ENCODE results near the gene CACUL1. TPM values are rescaled to one million over a fixed set of nuclear protein-coding genes. Genes with fewer than 3 reads are reported as not detected.
A peak's percentile ranks its signal among the peaks of the same experiment; 100 is the strongest.

CACUL1 gene
- total RNA-seq, 1 donor from 2014 or later = 16.1 TPM

- no peak for ATAC-seq
- DNase-seq (ENCODE audit: low spot score) = no peak
These were observed 19.5 kb downstream of the CACUL1 start for GRCh38 chr10:118735294-118735693.

GRCh38 chr10:118734475-118734874 lies 20.3 kb downstream of the CACUL1 start:
- ATAC-seq = no peak
- no peak for DNase-seq (ENCODE audit: low spot score)

DNA sequence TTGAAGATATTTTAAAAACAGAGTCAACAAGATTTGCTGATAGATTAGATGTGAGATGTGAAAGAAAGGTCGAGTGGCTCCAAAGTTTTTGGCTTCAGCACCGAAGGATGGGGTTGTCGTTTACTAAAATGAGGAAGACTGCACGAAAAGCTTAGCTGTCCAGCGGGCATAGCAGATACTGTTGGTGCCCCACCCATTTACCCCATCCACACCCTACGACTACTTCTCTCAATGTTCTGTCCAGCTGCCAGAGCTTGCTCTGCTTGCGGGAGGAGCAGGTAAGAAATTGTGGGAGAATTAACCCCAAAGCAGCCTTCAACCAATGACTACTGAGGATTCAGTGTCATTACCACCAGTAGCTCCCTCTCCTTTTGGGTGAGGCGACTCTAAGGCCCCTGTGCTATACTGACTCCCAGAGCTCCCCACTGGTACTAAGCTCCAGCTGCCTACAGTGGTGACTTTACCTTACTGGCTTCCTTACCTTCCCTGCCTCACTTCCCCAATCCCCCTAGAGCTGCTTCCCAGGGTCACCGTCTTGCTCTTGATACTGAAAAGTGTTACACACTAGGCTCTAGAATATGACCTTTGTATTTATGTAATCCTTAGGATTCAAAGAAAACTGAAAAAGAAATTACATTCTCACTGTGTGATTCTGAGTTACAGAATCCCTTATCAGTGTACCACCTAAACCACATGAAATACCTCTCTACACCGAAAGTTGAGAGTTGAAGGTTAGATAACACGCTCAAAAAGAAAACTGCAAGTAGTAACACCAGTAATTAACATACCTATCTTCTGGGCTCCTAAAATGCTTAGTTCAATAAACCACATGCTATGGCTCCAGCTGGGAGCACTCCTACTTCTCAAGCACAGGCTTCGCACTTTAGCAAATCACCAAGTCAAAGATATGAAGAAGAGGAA lies 22.3 kb downstream of the CACUL1 start:
- DNase-seq (ENCODE audit: low spot score) (no peak), ATAC-seq (peak; percentile 38)

DNA sequence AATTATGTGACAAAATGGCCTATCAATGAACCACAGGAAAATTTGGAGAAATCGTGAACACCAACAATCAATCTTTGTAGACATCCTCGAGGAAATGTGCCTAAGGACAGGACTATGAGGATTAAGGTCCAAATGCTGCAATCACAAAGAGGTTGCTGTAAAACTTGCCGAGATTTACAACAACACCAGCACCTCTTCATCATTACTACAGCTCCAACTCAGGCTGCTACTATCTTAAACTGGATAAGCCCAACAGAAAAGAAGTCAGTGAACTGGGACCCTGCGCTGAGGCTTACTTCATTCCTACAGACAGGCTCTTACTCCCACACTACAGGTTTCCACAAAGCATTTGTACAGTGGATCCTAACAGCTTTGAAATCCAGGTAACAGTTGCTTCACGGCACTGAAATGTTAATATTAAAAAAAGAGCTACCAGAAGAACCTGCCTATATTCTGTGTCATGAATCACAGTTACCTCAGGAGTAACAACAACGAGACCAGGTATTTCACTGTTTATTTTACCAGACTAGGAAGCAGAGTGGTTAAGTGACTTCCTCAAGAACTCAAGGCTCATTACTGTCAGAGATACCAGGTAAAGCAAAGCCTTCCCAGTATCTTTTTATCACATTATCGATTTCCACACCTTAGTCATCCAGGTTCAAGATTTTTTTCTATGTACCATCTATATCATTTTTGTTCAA lies 23.9 kb downstream of the CACUL1 start:
- DNase-seq (ENCODE audit: low spot score) (no peak), ATAC-seq (peak; percentile 64)

DNA sequence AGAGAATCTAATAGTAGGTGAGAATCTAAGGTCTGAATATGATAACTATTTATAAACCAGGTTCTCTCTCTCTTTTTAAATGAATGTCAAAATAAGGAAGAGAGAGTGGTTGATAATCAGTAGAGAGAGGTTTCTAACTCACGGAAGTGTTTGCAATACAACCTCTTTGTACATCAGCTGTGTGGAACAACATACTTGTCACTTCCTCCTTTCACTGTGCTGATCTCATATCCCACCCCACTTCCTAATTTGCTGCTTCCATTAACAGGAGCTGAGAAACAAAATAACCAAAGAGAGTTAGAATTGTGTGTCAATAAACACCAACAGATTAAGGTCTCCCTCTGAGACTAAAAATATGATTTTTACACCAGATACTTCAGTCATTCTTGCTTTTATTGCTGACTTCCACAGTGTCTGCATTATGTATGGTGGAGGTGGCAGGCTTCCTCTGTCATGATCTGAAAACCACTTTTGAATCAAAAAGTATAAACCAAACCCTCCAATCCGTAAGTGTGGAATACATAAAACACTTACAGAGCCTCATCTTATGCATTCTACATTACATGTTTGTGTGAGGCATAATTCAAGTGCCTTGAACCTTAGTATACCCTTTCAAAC lies 25.0 kb downstream of the CACUL1 start:
- no peak for DNase-seq (ENCODE audit: low spot score)
- ATAC-seq = peak; percentile 58

DNA sequence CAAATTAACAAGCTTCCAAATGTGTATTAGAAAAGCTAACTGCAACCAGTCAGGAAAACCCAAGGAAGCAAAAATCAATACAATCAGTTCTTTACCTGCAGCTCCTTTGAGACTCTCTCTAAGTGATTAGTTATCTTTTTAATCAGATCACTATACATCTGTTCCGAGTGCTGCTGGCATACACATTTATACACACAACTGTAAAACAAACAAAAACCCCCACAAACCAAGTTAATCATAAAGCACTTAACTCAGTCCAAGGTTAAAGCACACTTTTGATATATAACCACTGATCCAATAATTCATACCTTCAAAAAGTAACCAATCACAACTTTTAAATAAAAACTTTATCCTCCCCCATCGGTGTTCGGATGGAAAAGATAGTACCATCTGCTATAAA lies 25.6 kb downstream of the CACUL1 start:
- no peak for DNase-seq (ENCODE audit: low spot score)
- ATAC-seq = no peak

GRCh38 chr10:118725886-118726500 lies 28.8 kb downstream of the CACUL1 start:
- ATAC-seq (peak; percentile 26), DNase-seq (ENCODE audit: low spot score) (no peak)

DNA sequence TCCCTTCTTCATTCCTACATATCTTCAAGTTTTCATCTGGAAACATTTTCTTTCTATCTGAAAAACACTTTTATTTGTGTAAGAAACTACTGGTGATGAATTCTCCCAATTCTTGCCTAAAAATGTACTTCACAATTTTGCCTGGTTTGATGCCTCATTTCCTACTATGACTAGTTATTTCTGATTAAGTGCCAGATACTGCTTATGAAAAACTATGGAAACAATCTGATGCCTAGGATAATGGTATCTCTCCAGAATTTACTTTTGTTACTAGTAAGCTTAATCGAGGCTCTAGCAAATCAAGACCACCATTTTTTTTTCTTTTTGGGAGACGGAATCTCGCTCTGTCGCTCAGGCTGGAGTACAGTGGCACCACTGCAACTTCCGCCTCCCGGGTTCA lies 31.3 kb downstream of the CACUL1 start:
- no peak for ATAC-seq
- DNase-seq (ENCODE audit: low spot score) = no peak

- DNase-seq (ENCODE audit: low spot score) (no peak), ATAC-seq (peak; percentile 26)
These were observed 33.3 kb downstream of the CACUL1 start for GRCh38 chr10:118721539-118721876.

GRCh38 chr10:118720685-118721538 lies 33.9 kb downstream of the CACUL1 start:
- ATAC-seq = peak; percentile 85
- no peak for DNase-seq (ENCODE audit: low spot score)

- ATAC-seq (no peak), DNase-seq (ENCODE audit: low spot score) (no peak)
These were observed 40.4 kb downstream of the CACUL1 start for GRCh38 chr10:118714366-118714765.

- ATAC-seq (peak; percentile 12), DNase-seq (ENCODE audit: low spot score) (no peak)
These were observed 41.7 kb downstream of the CACUL1 start for GRCh38 chr10:118712930-118713634.

GRCh38 chr10:118712080-118712479 lies 42.7 kb downstream of the CACUL1 start:
- DNase-seq (ENCODE audit: low spot score) (no peak), ATAC-seq (no peak)

DNA sequence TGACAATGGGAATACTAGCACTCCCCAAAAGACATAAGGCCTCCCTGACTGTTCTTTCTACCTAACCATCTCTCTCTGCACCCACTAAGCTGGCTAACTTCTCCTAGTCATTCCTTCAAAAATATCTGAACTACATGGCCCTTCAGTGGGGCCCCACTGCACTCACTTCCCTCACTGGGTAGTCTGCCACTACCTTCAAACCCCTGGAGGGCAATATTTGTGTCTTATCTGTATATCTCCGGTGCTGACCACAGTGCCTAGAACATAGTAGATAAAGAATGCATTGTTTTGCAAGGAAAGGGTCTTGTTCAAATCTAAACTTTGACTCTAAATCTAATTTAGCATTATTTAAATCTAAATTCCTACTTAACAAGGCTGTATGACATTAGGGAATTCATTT lies 44.3 kb downstream of the CACUL1 start:
- DNase-seq (ENCODE audit: low spot score) (no peak), ATAC-seq (no peak)

GRCh38 chr10:118708571-118708970 lies 46.2 kb downstream of the CACUL1 start:
- ATAC-seq = no peak
- DNase-seq (ENCODE audit: low spot score) = no peak

DNA sequence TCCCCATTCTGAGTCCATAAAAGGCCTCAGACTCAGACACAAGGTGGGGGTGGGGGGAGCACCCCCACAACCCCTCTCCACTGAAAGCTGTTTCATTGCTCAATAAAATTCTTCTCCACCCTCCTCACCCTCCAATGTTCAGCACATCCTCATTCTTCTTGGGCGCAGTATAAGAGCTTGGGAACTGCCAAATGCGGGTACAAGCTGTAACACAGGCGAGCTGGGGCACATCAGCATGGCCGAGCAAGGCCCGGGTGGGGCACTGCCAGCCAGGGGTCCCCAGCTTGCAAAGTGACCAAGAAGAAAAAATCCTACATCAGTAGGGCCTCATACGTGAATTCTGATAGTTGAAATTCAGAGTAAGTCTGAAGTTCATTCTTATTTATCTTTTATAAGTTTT lies 50.1 kb downstream of the CACUL1 start:
- no peak for ATAC-seq
- DNase-seq (ENCODE audit: low spot score) = no peak

DNA sequence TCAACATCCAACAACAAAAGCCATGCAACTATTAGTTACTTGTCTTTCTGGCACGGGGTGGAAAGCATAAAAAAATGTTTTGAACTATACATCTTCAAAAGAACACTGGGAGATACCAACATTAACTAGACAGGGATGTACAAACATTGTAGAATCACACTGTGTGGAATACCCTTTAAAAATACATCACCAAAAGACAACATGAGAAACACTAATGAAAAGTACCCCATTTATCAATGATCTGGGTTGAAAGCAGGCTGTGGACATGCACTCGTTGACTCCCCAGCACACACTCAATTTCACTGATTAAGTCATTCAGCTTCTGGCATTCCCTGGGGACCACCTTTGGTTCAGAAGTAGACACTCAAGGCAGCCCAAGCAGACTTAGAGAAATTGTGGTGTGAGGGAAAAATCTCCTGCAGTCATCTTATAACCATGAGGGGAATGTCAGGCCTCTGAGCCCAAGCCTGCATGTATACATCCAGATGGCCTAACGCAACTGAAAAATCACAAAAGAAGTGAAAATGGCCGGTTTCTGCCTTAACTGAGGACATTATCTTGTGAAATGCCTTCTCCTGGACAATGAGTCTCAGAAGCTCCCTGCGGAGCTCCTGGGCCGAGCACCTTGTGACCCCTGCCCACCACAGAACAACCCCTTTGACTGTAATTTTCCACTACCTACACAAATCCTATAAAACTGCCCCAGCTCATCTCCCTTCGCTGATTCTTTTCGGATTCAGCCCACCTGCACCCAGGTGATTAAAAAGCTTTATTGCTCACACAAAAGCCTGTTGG lies 53.0 kb downstream of the CACUL1 start:
- no peak for DNase-seq (ENCODE audit: low spot score)
- no peak for ATAC-seq

DNA sequence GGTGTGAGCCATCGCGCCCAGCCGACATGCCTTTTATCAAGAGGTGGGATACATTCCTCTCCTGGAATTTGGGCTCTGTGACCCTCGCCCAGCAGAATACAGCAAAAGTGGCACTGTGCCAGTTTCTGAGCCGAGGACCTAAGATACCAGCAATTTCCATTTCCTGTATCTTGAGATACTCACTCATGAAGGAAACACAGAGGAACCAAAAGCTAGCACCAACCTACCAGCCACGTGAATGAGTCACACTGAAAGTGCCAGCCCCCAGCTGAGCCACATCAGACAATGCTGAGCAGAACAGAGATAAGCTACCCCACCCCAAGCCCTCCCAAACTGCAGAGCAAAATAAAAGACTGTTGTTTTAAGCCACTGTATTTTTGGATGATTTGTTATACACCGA lies 56.3 kb downstream of the CACUL1 start:
- ATAC-seq (no peak), DNase-seq (ENCODE audit: low spot score) (no peak)

GRCh38 chr10:118694848-118695247 lies 59.9 kb downstream of the CACUL1 start:
- DNase-seq (ENCODE audit: low spot score) (no peak), ATAC-seq (peak; percentile 76)
